Vagina (tissue), 2 donors: ENCODE results near the gene PERM1. TPM values are rescaled to one million over a fixed set of nuclear protein-coding genes. Genes with fewer than 3 reads are reported as not detected.
A peak's percentile ranks its signal among the peaks of the same experiment; 100 is the strongest.

ENCODE experiments used
- DNase-seq, 2 donors: peaks; one replicate each; pipeline ENCODE4 v3.0.0-alpha.2; 2017; ENCODE audit errors: extremely low spot score in 2 of 2
- H3K27ac ChIP-seq: fragments of 200-600 bp; sonication (generic); one replicate; pipeline ENCODE4 v1.5.1; 2019
- H3K27me3 ChIP-seq: fragments of 200-600 bp; sonication (generic); one replicate; pipeline ENCODE4 v1.5.1; 2019
- H3K36me3 ChIP-seq, 2 donors: fragments of 200-600 bp; sonication (generic); one replicate each; pipeline ENCODE4 v1.5.1; 2017 to 2019
- H3K4me1 ChIP-seq: fragments of 200-600 bp; sonication (generic); one replicate; pipeline ENCODE4 v1.5.1; 2019
- H3K4me3 ChIP-seq, 2 donors: fragments of 200-600 bp; sonication (generic); 1 replicate in 1 of 2; 2 replicates in 1 of 2; pipeline ENCODE4 v1.5.1; 2016 to 2019
- H3K9me3 ChIP-seq: fragments of 200-600 bp; sonication (generic); one replicate; pipeline ENCODE4 v1.5.1; 2019
- CTCF ChIP-seq, 3 experiments: fragments of 450-650 bp in 2 of 3; fragments of 200-600 bp in 1 of 3; sonication (generic) in 1 of 3; IDR thresholded peaks; one replicate each; pipeline ENCODE4 v1.5.1; 2017 to 2019; ENCODE audit warnings: antibody characterized with exemption in 3 of 3, mild to moderate bottlenecking in 2 of 3, moderate library complexity in 2 of 3
- POLR2A ChIP-seq, 2 donors: fragments of 450-650 bp; IDR thresholded peaks; one replicate each; pipeline ENCODE4 v1.6.1; 2017; ENCODE audit warnings: antibody characterized with exemption in 2 of 2, mild to moderate bottlenecking in 2 of 2, moderate library complexity in 2 of 2
- POLR2AphosphoS5 ChIP-seq, 2 donors: sonication (generic); formaldehyde crosslinking; IDR thresholded peaks; one replicate each; pipeline ENCODE4 v1.9.0; 2017; ENCODE audit warnings: antibody characterized with exemption in 2 of 2, mild to moderate bottlenecking in 2 of 2, low read depth in 1 of 2; ENCODE audit not compliant: insufficient read depth in 1 of 2
- intact Hi-C: fragments of 100-400 bp; cut with DNase I; formaldehyde crosslinking; loops from one replicate; pipeline ENCODE4 v1.15.1; 2023
- total RNA-seq: library from RNA; depleted of rRNA; stranded (reverse); fragments of >200 nt; gene quantifications from one replicate; pipeline ENCODE4 v1.2.3, GENCODE V29; 2016

PERM1 gene
- total RNA-seq, 1 donor from 2014 or later = not detected

GRCh38 chr1:1000357-1001056 lies 18.6 kb upstream of the PERM1 start:
- H3K27me3 ChIP-seq = no peaks in the 10 kb centered on the region
- TF ChIP-seq POLR2A (IDR thresholded peaks at IDR 0.05) (peak in 1 of 2 donors; percentile 48), POLR2AphosphoS5 (IDR thresholded peaks at IDR 0.05; ENCODE audit: insufficient read depth in 1 of 2, low read depth in 1 of 2) (peak in 1 of 2 donors; percentile 82), CTCF (IDR thresholded peaks at IDR 0.05) (no peak)
- H3K4me1 ChIP-seq = peaks cover 45% of the 10 kb centered on the region
- H3K36me3 ChIP-seq = no peaks in the 10 kb centered on the region
- intact Hi-C loops = no loop called here
- peak overlapping the region; percentile 61 to 73 for H3K4me3 ChIP-seq
- H3K9me3 ChIP-seq = no peaks in the 10 kb centered on the region
- H3K27ac ChIP-seq = peak overlapping the region; percentile 99
- DNase-seq = peak in 1 of 2 donors; percentile 89

GRCh38 chr1:999725-1000356 lies 17.9 kb upstream of the PERM1 start, which contains the start of gene HES4:
Gene HES4, minus strand, starts transcription at chr1:1000097. Its CDS starts 124 bp downstream, at chr1:999973.
- Histone ChIP-seq H3K27ac (peak within 1 kb of the TSS; percentile 99), H3K36me3 (no peaks in the 10 kb centered on the region), H3K27me3 (no peaks in the 10 kb centered on the region), H3K4me3 (peak within 1 kb of the TSS; percentile 61 to 73), H3K4me1 (peaks cover 39% of the 10 kb centered on the region), H3K9me3 (no peaks in the 10 kb centered on the region)
- intact Hi-C loops = no loop called here
- no peak for DNase-seq
- TF ChIP-seq CTCF (IDR thresholded peaks at IDR 0.05) (no peak), POLR2A (IDR thresholded peaks at IDR 0.05) (peak; percentile 32 to 78), POLR2AphosphoS5 (IDR thresholded peaks at IDR 0.05; ENCODE audit: insufficient read depth in 1 of 2, low read depth in 1 of 2) (peak in 1 of 2 donors; percentile 20)

- peak overlapping the region; percentile 99 for H3K27ac ChIP-seq
- DNase-seq = no peak
- intact Hi-C loops = no loop called here
These were observed 17.3 kb upstream of the PERM1 start for GRCh38 chr1:998995-999724.

GRCh38 chr1:998745-998994 lies 16.8 kb upstream of the PERM1 start:
- Histone ChIP-seq H3K27me3 (no peaks in the 10 kb centered on the region), H3K4me3 (peak overlapping the region; percentile 61 to 73), H3K4me1 (peaks cover 34% of the 10 kb centered on the region), H3K27ac (peak overlapping the region; percentile 99), H3K36me3 (no peaks in the 10 kb centered on the region), H3K9me3 (no peaks in the 10 kb centered on the region)
- intact Hi-C loops = no loop called here
- DNase-seq = no peak
- TF ChIP-seq POLR2AphosphoS5 (IDR thresholded peaks at IDR 0.05; ENCODE audit: insufficient read depth in 1 of 2, low read depth in 1 of 2) = no peak
- TF ChIP-seq CTCF (IDR thresholded peaks at IDR 0.05) = no peak
- no peak for TF ChIP-seq POLR2A (IDR thresholded peaks at IDR 0.05)

More at GRCh38 chr1:998995-999724, 17.3 kb upstream of the PERM1 start:
- H3K4me3 ChIP-seq = peak overlapping the region; percentile 61 to 73
- H3K27me3 ChIP-seq = no peaks in the 10 kb centered on the region
- TF ChIP-seq POLR2AphosphoS5 (IDR thresholded peaks at IDR 0.05; ENCODE audit: insufficient read depth in 1 of 2, low read depth in 1 of 2) (no peak), POLR2A (IDR thresholded peaks at IDR 0.05) (no peak), CTCF (IDR thresholded peaks at IDR 0.05) (no peak)
- H3K9me3 ChIP-seq = no peaks in the 10 kb centered on the region
- peaks cover 34% of the 10 kb centered on the region for H3K4me1 ChIP-seq
- H3K36me3 ChIP-seq = no peaks in the 10 kb centered on the region
